Tibial nerve (tissue), 4 donors: ENCODE measurements around the gene ETV6. TPM values are rescaled to one million over a fixed set of nuclear protein-coding genes. Genes with fewer than 3 reads are reported as not detected.
"Not testable (repeated sequence)": the region's sequence is repeated elsewhere in the genome, so short reads cannot be mapped to it uniquely, and the experiment has no call there.

Experiments
- DNase-seq, 2 donors: peaks; one replicate each; pipeline ENCODE4 v3.0.0-alpha.2; 2019; ENCODE audit warnings: low spot score in 2 of 2
- H3K27ac ChIP-seq, 4 donors: fragments of 200-600 bp; sonication (generic) in 3 of 4; one replicate each; pipeline ENCODE4 v1.5.1; 2017 to 2019; ENCODE audit warnings: mild to moderate bottlenecking in 1 of 4
- H3K27me3 ChIP-seq, 2 donors: fragments of 200-600 bp; sonication (generic) in 1 of 2; one replicate each; pipeline versions ENCODE4 v1.5.1 to v1.6.0; 2017 to 2019
- H3K36me3 ChIP-seq, 3 donors: fragments of 200-600 bp; sonication (generic); one replicate each; pipeline ENCODE4 v1.5.1; 2018 to 2019
- H3K4me1 ChIP-seq, 4 donors: fragments of 200-600 bp; sonication (generic) in 3 of 4; one replicate each; pipeline ENCODE4 v1.5.1; 2017 to 2019
- H3K4me3 ChIP-seq, 4 donors: fragments of 200-600 bp; sonication (generic) in 3 of 4; one replicate each; pipeline ENCODE4 v1.5.1; 2017 to 2019; ENCODE audit warnings: mild to moderate bottlenecking in 1 of 4, moderate library complexity in 1 of 4
- H3K9me3 ChIP-seq, 4 donors: fragments of 200-600 bp; sonication (generic) in 3 of 4; one replicate each; pipeline ENCODE4 v1.5.1; 2017 to 2019
- EP300 ChIP-seq, 2 donors: sonication (generic); formaldehyde crosslinking; IDR thresholded peaks; one replicate each; pipeline ENCODE4 v1.6.1; 2017; ENCODE audit warnings: antibody characterized with exemption in 2 of 2, mild to moderate bottlenecking in 1 of 2
- POLR2A ChIP-seq, 2 donors: fragments of 450-650 bp; IDR thresholded peaks; one replicate each; pipeline ENCODE4 v1.6.1; 2017; ENCODE audit warnings: antibody characterized with exemption in 2 of 2, mild to moderate bottlenecking in 2 of 2, moderate library complexity in 2 of 2
- WGBS, 2 donors: methylation state at CpG; one replicate each; pipeline ENCODE4 v1.1.5; 2018; 5-methylcytosine and 5-hydroxymethylcytosine counted together
- total RNA-seq, 4 donors: library from RNA; depleted of rRNA; stranded (reverse); fragments of >200 nt; gene quantifications; one replicate each; pipeline ENCODE4 v1.1.0, GENCODE V29; 2016
- TF ChIP-seq, protein P1 (sequence below), 5 experiments: fragments of 200-600 bp in 3 of 5; fragments of 450-650 bp in 2 of 5; sonication (generic) in 3 of 5; IDR thresholded peaks; one replicate each; pipeline ENCODE4 v1.5.1; 2016 to 2019; ENCODE audit warnings: antibody characterized with exemption in 5 of 5, mild to moderate bottlenecking in 3 of 5, moderate library complexity in 2 of 5

The ETV6 gene
- total RNA-seq, 4 donors from 2014 or later = 6.7 to 14.1 (median 8.3) TPM

- no peak overlapping the region for H3K4me3 ChIP-seq
- TF ChIP-seq POLR2A (IDR thresholded peaks at IDR 0.05) (no peak), EP300 (IDR thresholded peaks at IDR 0.05) (no peak)
- TF ChIP-seq, protein P1, sequence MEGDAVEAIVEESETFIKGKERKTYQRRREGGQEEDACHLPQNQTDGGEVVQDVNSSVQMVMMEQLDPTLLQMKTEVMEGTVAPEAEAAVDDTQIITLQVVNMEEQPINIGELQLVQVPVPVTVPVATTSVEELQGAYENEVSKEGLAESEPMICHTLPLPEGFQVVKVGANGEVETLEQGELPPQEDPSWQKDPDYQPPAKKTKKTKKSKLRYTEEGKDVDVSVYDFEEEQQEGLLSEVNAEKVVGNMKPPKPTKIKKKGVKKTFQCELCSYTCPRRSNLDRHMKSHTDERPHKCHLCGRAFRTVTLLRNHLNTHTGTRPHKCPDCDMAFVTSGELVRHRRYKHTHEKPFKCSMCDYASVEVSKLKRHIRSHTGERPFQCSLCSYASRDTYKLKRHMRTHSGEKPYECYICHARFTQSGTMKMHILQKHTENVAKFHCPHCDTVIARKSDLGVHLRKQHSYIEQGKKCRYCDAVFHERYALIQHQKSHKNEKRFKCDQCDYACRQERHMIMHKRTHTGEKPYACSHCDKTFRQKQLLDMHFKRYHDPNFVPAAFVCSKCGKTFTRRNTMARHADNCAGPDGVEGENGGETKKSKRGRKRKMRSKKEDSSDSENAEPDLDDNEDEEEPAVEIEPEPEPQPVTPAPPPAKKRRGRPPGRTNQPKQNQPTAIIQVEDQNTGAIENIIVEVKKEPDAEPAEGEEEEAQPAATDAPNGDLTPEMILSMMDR (IDR thresholded peaks at IDR 0.05) = no peak
- H3K36me3 ChIP-seq = peaks cover 0 to 6% (median 0%) of the 10 kb centered on the region in 3 donors
- DNase-seq = no peak
- 64 to 89% methylated on average over 2 of the region's 2 CpGs for WGBS, 2 donors
- no peaks in the 10 kb centered on the region for H3K27me3 ChIP-seq
- peaks cover 0 to 28% (median 13%) of the 10 kb centered on the region in 4 donors for H3K4me1 ChIP-seq
- H3K27ac ChIP-seq = no peak overlapping the region
- no peaks in the 10 kb centered on the region for H3K9me3 ChIP-seq
Observed at GRCh38 chr12:11681207-11681606, 31.7 kb downstream of the ETV6 start.

- peaks cover 0 to 30% (median 10%) of the 10 kb centered on the region in 4 donors for H3K4me1 ChIP-seq
- H3K27ac ChIP-seq, H3K27me3 ChIP-seq, H3K9me3 ChIP-seq, DNase-seq, H3K36me3 ChIP-seq, H3K4me3 ChIP-seq: not testable (repeated sequence)
- WGBS, 2 donors = 96 to 98% methylated on average over 3 of the region's 3 CpGs
Observed at GRCh38 chr12:11681695-11682094, 32.2 kb downstream of the ETV6 start.

- no peaks in the 10 kb centered on the region for H3K9me3 ChIP-seq
- H3K27me3 ChIP-seq = no peaks in the 10 kb centered on the region
- H3K4me3 ChIP-seq = no peak overlapping the region
- H3K36me3 ChIP-seq = no peaks in the 10 kb centered on the region
- peaks cover 0 to 52% (median 15%) of the 10 kb centered on the region in 4 donors for H3K4me1 ChIP-seq
- no peak overlapping the region for H3K27ac ChIP-seq
- 67 to 70% methylated on average over 3 of the region's 3 CpGs for whole genome bisulfite sequencing, 2 donors
- TF ChIP-seq POLR2A (IDR thresholded peaks at IDR 0.05) = no peak
- TF ChIP-seq, protein P1 (IDR thresholded peaks at IDR 0.05) = no peak
- no peak for TF ChIP-seq EP300 (IDR thresholded peaks at IDR 0.05)
- no peak for DNase-seq
Observed at GRCh38 chr12:11684393-11684792, 34.9 kb downstream of the ETV6 start.

DNA sequence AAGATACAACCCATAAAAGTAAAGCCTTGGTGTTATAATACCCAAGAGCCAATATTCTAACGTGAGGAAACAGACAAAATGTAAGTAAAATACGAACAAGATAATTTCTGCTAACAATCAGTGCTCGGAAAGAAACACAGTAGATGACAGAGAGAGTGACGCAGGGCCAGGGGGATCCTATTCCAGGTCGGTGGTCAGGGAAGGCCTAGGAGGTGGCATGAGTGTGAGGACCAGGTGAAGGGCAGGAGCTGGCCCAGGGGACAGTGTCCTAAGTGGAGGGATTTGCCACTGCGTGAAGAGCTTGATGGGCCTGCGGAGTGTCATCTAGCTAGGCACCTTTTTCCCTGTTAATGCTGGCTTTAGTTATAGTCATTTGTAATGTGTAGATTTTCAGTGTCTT lies 35.3 kb downstream of the ETV6 start:
- H3K4me1 ChIP-seq = peaks cover 0 to 52% (median 15%) of the 10 kb centered on the region in 4 donors
- H3K27me3 ChIP-seq = no peaks in the 10 kb centered on the region
- no peak overlapping the region for H3K4me3 ChIP-seq
- DNase-seq = no peak
- H3K36me3 ChIP-seq = no peaks in the 10 kb centered on the region
- H3K9me3 ChIP-seq = no peaks in the 10 kb centered on the region
- TF ChIP-seq EP300 (IDR thresholded peaks at IDR 0.05) = no peak
- 86 to 88% methylated on average over 7 of the region's 7 CpGs for WGBS, 2 donors
- H3K27ac ChIP-seq = no peak overlapping the region

- no peak overlapping the region for H3K27ac ChIP-seq
- H3K9me3 ChIP-seq = no peaks in the 10 kb centered on the region
- H3K4me1 ChIP-seq = peaks cover 0 to 52% (median 15%) of the 10 kb centered on the region in 4 donors
- H3K27me3 ChIP-seq = no peaks in the 10 kb centered on the region
- 37 to 47% methylated on average over 3 of the region's 3 CpGs for WGBS, 2 donors
- H3K36me3 ChIP-seq = no peaks in the 10 kb centered on the region
- DNase-seq = no peak
- H3K4me3 ChIP-seq = no peak overlapping the region
- TF ChIP-seq EP300 (IDR thresholded peaks at IDR 0.05) (no peak), POLR2A (IDR thresholded peaks at IDR 0.05) (no peak)
- TF ChIP-seq, protein P1 (IDR thresholded peaks at IDR 0.05) = no peak
Observed at GRCh38 chr12:11685316-11685715, 35.8 kb downstream of the ETV6 start.

GRCh38 chr12:11685716-11686115 lies 36.2 kb downstream of the ETV6 start:
- no peak overlapping the region for H3K4me3 ChIP-seq
- no peaks in the 10 kb centered on the region for H3K27me3 ChIP-seq
- no peaks in the 10 kb centered on the region for H3K36me3 ChIP-seq
- H3K9me3 ChIP-seq = no peaks in the 10 kb centered on the region
- TF ChIP-seq POLR2A (IDR thresholded peaks at IDR 0.05) (no peak), EP300 (IDR thresholded peaks at IDR 0.05) (no peak)
- TF ChIP-seq, protein P1 (IDR thresholded peaks at IDR 0.05) = no peak
- WGBS, 2 donors = 19 to 44% methylated on average over 2 of the region's 2 CpGs
- no peak overlapping the region for H3K27ac ChIP-seq
- DNase-seq = no peak
- peaks cover 0 to 52% (median 15%) of the 10 kb centered on the region in 4 donors for H3K4me1 ChIP-seq
